Embryonic facial prominence (tissue), 1 donor: ENCODE results near the gene RAMP1.

Experiments used
- DNase-seq: peaks from one replicate; pipeline ENCODE4 v3.0.0-alpha.2; 2016; ENCODE audit errors: extremely low spot score

Gene RAMP1

GRCh38 chr2:237876951-237877491 lies 17.6 kb downstream of the RAMP1 start:
- DNase-seq, result no peak

GRCh38 chr2:237877576-237878307 lies 18.3 kb downstream of the RAMP1 start:
- DNase-seq, result no peak

- no peak for DNase-seq
These were observed 19.1 kb downstream of the RAMP1 start for GRCh38 chr2:237878321-237879057.

- no peak for DNase-seq
These were observed 19.6 kb downstream of the RAMP1 start for GRCh38 chr2:237879058-237879430.

GRCh38 chr2:237879991-237880560 lies 20.7 kb downstream of the RAMP1 start:
- DNase-seq, result no peak

GRCh38 chr2:237882510-237883481 lies 23.4 kb downstream of the RAMP1 start:
- DNase-seq, result no peak

- no peak for DNase-seq
These were observed 24.6 kb downstream of the RAMP1 start for GRCh38 chr2:237883951-237884446.

GRCh38 chr2:237884681-237885080 lies 25.3 kb downstream of the RAMP1 start:
- DNase-seq, result no peak

- no peak for DNase-seq
These were observed 25.9 kb downstream of the RAMP1 start for GRCh38 chr2:237885111-237885930.

GRCh38 chr2:237885931-237886684 lies 26.7 kb downstream of the RAMP1 start:
- DNase-seq, result no peak

- DNase-seq, result no peak
These were observed 27.5 kb downstream of the RAMP1 start for GRCh38 chr2:237886685-237887481.

- no peak for DNase-seq
These were observed 29.0 kb downstream of the RAMP1 start for GRCh38 chr2:237888389-237888788.

GRCh38 chr2:237889016-237889415 lies 29.6 kb downstream of the RAMP1 start:
- DNase-seq, result no peak

GRCh38 chr2:237889811-237890210 lies 30.4 kb downstream of the RAMP1 start:
- no peak for DNase-seq

GRCh38 chr2:237892478-237892877 lies 33.1 kb downstream of the RAMP1 start:
- no peak for DNase-seq

- DNase-seq, result no peak
These were observed 33.7 kb downstream of the RAMP1 start for GRCh38 chr2:237892984-237893595.

- DNase-seq, result no peak
These were observed 35.1 kb downstream of the RAMP1 start for GRCh38 chr2:237894396-237894979.

- DNase-seq, result no peak
These were observed 35.6 kb downstream of the RAMP1 start for GRCh38 chr2:237894986-237895543.
